ENCODE data around the gene PTPRG.

GRCh38 chr3:61632568-61633175, 71.3 kb downstream of the PTPRG start:
- TF ChIP-seq CTCF (IDR thresholded peaks at IDR 0.05; ENCODE audit: low read depth, low read length), result no peak
- TF ChIP-seq EZH2phosphoT487 (IDR thresholded peaks at IDR 0.05; ENCODE audit: low read depth), result no peak

Measured in OCI-LY3 (cell line).